ENCODE measurements around the gene ARL15. TPM values are rescaled to one million over a fixed set of nuclear protein-coding genes. Genes with fewer than 3 reads are reported as not detected.

ARL15 gene
- total RNA-seq, 1 experiment from 2014 or later = 140 TPM

DNA sequence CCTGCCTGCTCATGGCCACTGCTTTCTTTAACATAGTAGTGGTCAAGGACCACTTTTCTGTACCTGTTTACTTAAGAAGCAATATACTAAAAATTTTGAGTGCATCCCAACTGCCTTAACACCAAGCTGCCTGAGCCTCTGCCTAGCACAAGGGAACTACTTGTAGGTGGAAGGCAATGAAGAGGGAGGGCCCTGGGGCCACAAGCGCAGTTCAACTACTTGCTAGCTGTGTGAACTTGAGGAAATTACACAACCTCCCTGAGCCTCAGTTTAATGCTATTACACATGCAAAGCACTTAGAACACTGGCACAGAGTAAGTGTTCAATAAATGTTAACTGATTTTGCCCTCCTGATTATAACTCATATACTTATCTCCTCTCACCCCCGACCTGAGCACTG, 6.3 kb downstream of the ARL15 start:
- intact Hi-C loops (cut with micrococcal nuclease; ENCODE audit: unreplicated experiment) = no loop called here
- H3K9me3 Mint-ChIP-seq (ENCODE audit: unreplicated experiment) = no peaks in the 10 kb centered on the region
- no peak overlapping the region for H3K4me3 Mint-ChIP-seq (ENCODE audit: unreplicated experiment)
- Histone ChIP-seq H3K36me3 (ENCODE audit: control insufficient read depth, insufficient read depth, low read length) (no peaks in the 10 kb centered on the region; the same call in 1 of the 2 replicates), H3K9me3 (no peaks in the 10 kb centered on the region), H3K27me3 (replicated peaks; ENCODE audit: control insufficient read depth, insufficient read depth, low read length) (no peaks in the 10 kb centered on the region), H3K4me1 (peaks cover 27% of the 10 kb centered on the region), H3K4me3 (ENCODE audit: low read depth, low read length) (no peak overlapping the region)
- no peaks in the 10 kb centered on the region for H3K27me3 Mint-ChIP-seq (ENCODE audit: insufficient read depth, unreplicated experiment)
- CTCF ChIA-PET = no interaction called here
- no TSS peak for BruUV-seq (replicated peaks)
- H3K36me3 Mint-ChIP-seq (ENCODE audit: insufficient read depth, unreplicated experiment) = peaks cover 15% of the 10 kb centered on the region
- POLR2A ChIA-PET = no interaction called here
- H3K4me1 Mint-ChIP-seq (ENCODE audit: low read depth, unreplicated experiment) = peaks cover 32% of the 10 kb centered on the region
- no peak overlapping the region for H3K27ac Mint-ChIP-seq (ENCODE audit: unreplicated experiment)
- TF ChIP-seq, protein P1, sequence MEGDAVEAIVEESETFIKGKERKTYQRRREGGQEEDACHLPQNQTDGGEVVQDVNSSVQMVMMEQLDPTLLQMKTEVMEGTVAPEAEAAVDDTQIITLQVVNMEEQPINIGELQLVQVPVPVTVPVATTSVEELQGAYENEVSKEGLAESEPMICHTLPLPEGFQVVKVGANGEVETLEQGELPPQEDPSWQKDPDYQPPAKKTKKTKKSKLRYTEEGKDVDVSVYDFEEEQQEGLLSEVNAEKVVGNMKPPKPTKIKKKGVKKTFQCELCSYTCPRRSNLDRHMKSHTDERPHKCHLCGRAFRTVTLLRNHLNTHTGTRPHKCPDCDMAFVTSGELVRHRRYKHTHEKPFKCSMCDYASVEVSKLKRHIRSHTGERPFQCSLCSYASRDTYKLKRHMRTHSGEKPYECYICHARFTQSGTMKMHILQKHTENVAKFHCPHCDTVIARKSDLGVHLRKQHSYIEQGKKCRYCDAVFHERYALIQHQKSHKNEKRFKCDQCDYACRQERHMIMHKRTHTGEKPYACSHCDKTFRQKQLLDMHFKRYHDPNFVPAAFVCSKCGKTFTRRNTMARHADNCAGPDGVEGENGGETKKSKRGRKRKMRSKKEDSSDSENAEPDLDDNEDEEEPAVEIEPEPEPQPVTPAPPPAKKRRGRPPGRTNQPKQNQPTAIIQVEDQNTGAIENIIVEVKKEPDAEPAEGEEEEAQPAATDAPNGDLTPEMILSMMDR (IDR thresholded peaks at IDR 0.05; ENCODE audit: insufficient read depth in 1 of 2, low read depth in 1 of 2, low read length in 1 of 2, severe bottlenecking in 1 of 2, unreplicated experiment in 1 of 2) = no peak
- DNase-seq = no peak

DNA sequence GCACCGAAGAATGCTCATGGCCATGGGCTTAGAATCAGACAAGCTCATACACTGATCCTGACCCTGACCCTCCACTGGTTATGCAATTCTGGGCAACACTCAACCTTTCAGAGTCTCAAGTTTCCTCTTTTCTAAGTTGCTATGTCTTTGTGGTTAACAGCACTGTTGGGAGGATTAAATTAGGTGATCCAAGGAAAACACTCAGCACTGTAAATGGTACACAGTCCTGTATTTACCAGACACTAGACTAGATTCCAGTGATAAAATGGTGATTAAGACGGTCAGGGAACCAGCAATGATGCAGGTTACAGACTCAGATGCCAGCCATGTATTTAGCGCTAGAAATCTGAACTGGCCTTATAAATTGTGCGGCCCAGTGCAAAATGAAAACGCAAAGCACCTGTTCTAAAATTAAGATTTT, 8.1 kb downstream of the ARL15 start:
- intact Hi-C loops (cut with micrococcal nuclease; ENCODE audit: unreplicated experiment) = no loop called here
- TF ChIP-seq, protein P1 (IDR thresholded peaks at IDR 0.05; ENCODE audit: insufficient read depth in 1 of 2, low read depth in 1 of 2, low read length in 1 of 2, severe bottlenecking in 1 of 2, unreplicated experiment in 1 of 2) = no peak
- Histone ChIP-seq H3K4me3 (ENCODE audit: low read depth, low read length) (no peak overlapping the region), H3K36me3 (ENCODE audit: control insufficient read depth, insufficient read depth, low read length) (no peaks in the 10 kb centered on the region; the same call in 1 of the 2 replicates), H3K9me3 (no peaks in the 10 kb centered on the region), H3K27me3 (replicated peaks; ENCODE audit: control insufficient read depth, insufficient read depth, low read length) (no peaks in the 10 kb centered on the region), H3K4me1 (peaks cover 19% of the 10 kb centered on the region)
- H3K9me3 Mint-ChIP-seq (ENCODE audit: unreplicated experiment) = no peaks in the 10 kb centered on the region
- H3K4me3 Mint-ChIP-seq (ENCODE audit: unreplicated experiment) = no peak overlapping the region
- H3K36me3 Mint-ChIP-seq (ENCODE audit: insufficient read depth, unreplicated experiment) = peaks cover 14% of the 10 kb centered on the region
- H3K27me3 Mint-ChIP-seq (ENCODE audit: insufficient read depth, unreplicated experiment) = no peaks in the 10 kb centered on the region
- BruUV-seq (replicated peaks) = no TSS peak
- H3K27ac Mint-ChIP-seq (ENCODE audit: unreplicated experiment) = no peak overlapping the region
- CTCF ChIA-PET = interaction anchor here (1.2 kb wide), 1 partner anchor 59 kb away, joined by 3 read pairs; no protein-coding TSS in a partner anchor
- DNase-seq = no peak
- POLR2A ChIA-PET = interaction anchor here (0.7 kb wide), 1 partner anchor 8 kb away, joined by 3 read pairs; the partner anchor contains the start of gene ARL15
- peaks cover 37% of the 10 kb centered on the region for H3K4me1 Mint-ChIP-seq (ENCODE audit: low read depth, unreplicated experiment)

DNA sequence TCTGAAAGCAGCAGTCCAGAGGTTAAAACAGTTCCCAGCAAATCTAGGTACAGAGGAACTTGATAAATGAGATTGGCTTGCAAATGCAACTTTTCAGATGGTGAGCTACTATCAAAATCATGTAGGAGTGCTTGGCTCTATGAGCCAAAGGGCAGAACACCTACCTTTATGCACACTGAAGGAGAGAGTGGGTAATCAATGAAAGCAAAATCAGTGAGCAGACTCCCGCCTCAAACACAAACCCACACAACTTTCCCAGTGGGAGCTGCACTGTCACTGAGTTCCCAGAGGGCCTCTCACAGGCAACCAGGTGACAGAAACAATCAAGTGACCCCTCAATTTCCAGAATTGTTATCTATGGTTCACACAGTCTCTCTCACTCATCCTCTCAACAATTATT, 8.5 kb downstream of the ARL15 start:
- intact Hi-C loops (cut with micrococcal nuclease; ENCODE audit: unreplicated experiment) = no loop called here
- peaks cover 33% of the 10 kb centered on the region for H3K4me1 Mint-ChIP-seq (ENCODE audit: low read depth, unreplicated experiment)
- Histone ChIP-seq H3K9me3 (no peaks in the 10 kb centered on the region), H3K4me3 (ENCODE audit: low read depth, low read length) (no peak overlapping the region), H3K4me1 (peaks cover 14% of the 10 kb centered on the region), H3K36me3 (ENCODE audit: control insufficient read depth, insufficient read depth, low read length) (no peaks in the 10 kb centered on the region; the same call in 1 of the 2 replicates), H3K27me3 (replicated peaks; ENCODE audit: control insufficient read depth, insufficient read depth, low read length) (no peaks in the 10 kb centered on the region)
- ChIA-PET POLR2A (interaction anchor here (0.7 kb wide), 1 partner anchor 9 kb away, joined by 3 read pairs; the partner anchor contains the start of gene ARL15), CTCF (no interaction called here)
- H3K4me3 Mint-ChIP-seq (ENCODE audit: unreplicated experiment) = no peak overlapping the region
- H3K27ac Mint-ChIP-seq (ENCODE audit: unreplicated experiment) = no peak overlapping the region
- no peak for DNase-seq
- no peaks in the 10 kb centered on the region for H3K9me3 Mint-ChIP-seq (ENCODE audit: unreplicated experiment)
- BruUV-seq (replicated peaks) = no TSS peak
- no peaks in the 10 kb centered on the region for H3K27me3 Mint-ChIP-seq (ENCODE audit: insufficient read depth, unreplicated experiment)
- TF ChIP-seq, protein P1 (IDR thresholded peaks at IDR 0.05; ENCODE audit: insufficient read depth in 1 of 2, low read depth in 1 of 2, low read length in 1 of 2, severe bottlenecking in 1 of 2, unreplicated experiment in 1 of 2) = no peak
- H3K36me3 Mint-ChIP-seq (ENCODE audit: insufficient read depth, unreplicated experiment) = peaks cover 13% of the 10 kb centered on the region

Data from Caco-2 (cell line).